Neuron (in vitro differentiated cells): ENCODE results near the gene P2RY14.
"Not testable (repeated sequence)": the region's sequence is repeated elsewhere in the genome, so short reads cannot be mapped to it uniquely, and the experiment has no call there.

Experiments
- H2AFZ ChIP-seq: one replicate; pipeline ENCODE4 v1.6.1; 2013; ENCODE audit warnings: low read depth, mild to moderate bottlenecking, inconsistent platforms, low read length, moderate library complexity
- H3K27me3 ChIP-seq: one replicate; pipeline ENCODE4 v1.6.1; 2013; ENCODE audit warnings: low read length; ENCODE audit not compliant: insufficient read depth
- H3K36me3 ChIP-seq: one replicate; pipeline ENCODE4 v1.6.1; 2013; ENCODE audit warnings: low read length; ENCODE audit not compliant: insufficient read depth
- H3K4me1 ChIP-seq: one replicate; pipeline ENCODE4 v1.6.1; 2013; ENCODE audit warnings: low read length; ENCODE audit not compliant: insufficient read depth
- H3K4me3 ChIP-seq: 2 replicates; pipeline ENCODE4 v1.5.1; 2013; ENCODE audit warnings: mild to moderate bottlenecking, low read length, moderate library complexity
- H3K9me3 ChIP-seq: one replicate; pipeline ENCODE4 v1.6.1; 2013; ENCODE audit warnings: low read length

Gene P2RY14

DNA sequence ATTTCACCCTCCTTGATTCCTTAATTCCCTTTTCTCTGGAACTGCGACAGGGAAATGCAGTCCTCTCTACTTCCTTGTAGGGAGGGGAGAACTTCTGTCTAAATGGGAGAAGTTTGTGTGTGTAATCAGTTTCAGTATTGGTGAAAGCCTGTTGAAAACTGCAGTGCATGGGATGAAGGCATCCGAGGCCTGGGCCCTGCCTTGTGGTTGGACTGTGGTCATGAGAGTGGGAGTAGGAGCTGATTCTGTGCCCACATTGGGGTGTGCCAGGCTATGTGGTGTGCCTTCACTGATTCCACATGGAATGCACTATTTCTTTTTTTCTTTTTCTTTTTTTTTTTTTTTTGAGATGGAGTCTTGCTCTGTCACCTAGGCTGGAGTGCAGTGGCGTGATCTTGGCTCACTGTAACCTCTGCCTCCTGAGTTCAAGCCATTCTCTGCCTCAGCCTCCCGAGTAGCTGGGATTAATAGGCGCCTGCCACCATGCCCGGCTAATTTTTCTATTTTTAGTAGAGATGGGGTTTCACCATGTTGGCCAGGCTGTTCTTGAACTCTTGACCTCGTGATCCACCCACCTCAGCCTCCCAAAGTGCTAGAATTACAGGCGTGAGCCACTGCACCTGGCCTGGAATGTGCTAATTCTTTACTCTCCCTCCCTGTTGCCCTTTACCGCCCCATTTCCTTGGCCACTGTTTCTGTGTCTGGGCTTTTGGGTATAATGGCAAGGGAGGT lies 108.2 kb downstream of the P2RY14 start:
- not testable (repeated sequence) for H3K9me3 ChIP-seq, H3K4me1 ChIP-seq, H3K27me3 ChIP-seq, H3K36me3 ChIP-seq, H3K4me3 ChIP-seq, H2AFZ ChIP-seq

DNA sequence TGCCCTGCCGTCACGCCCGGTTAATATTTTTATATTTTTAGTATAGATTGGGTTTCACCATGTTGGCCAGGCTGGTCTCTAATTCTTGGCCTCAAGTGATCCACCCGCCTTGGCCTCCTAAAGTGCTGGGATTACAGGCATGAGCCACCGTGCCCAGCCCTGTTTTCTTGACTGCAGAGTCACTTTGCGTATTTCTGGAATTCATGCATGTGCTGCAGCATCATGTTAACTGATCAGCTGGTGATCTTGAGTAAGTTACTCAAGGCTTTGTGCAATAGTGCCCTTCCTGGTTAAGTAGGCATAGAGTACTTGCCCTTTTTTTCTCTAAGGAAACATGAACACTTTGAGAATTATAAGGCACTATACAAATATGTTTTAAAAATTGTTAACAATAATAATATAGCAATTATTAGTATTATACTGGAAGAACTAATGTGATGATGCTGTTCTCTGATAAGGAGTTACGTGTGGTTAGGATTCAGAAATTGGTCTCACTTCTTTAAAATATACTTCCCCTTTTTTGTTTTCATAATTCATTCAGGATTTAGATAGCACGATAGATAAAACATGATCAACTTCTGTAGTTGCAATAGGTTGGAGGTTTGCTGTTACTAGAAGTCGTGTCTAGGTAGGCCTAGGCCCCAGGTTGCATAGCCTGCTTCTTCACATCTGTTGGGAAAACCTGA lies 108.9 kb downstream of the P2RY14 start:
- H3K4me1 ChIP-seq: peaks cover 4% of the 10 kb centered on the region
- H3K27me3 ChIP-seq: no peaks in the 10 kb centered on the region

DNA sequence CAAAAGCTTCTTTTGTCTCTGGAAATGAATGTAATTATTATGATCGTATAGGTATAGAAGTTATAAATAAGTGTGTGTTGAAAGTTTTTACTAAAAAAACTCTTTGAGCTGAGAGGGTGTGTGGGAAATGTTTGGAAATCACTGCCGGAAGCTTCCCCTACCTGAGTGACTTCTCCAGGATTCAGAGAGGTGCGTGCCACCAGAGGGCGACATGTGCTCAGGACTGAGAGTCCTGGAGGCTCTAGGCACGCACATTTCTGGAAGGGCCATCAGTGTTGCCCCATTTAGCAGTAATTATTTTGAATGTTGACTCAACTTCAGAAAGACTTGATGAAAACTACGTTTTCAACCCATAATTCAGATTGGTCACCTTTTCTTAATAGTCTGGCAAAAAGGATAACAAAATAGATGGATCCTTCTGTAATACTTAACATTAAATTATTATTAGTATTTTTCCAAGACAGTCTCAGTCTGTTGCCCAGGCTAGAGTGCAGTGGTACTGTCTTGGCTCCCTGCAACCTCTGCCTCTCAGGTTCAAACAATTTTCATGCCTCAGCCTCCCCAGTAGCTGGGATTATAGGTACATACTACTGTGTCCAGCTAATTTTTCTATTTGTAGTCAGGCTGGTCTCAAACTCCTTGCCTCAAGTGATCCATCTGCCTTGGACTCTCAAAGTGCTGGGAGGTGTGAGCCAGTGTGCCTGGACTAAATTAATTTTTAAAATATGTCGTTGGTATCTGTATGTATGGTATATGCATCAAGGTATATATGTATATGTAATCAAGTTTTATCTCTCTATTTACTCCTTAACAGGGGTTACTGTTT lies 109.9 kb downstream of the P2RY14 start:
- Histone ChIP-seq H3K4me1 (peaks cover 4% of the 10 kb centered on the region), H3K9me3 (no peaks in the 10 kb centered on the region), H3K4me3 (no peak overlapping the region), H2AFZ (no peak overlapping the region), H3K36me3 (no peaks in the 10 kb centered on the region), H3K27me3 (no peaks in the 10 kb centered on the region)

More for the DNA sequence above, 108.9 kb downstream of the P2RY14 start:
- no peaks in the 10 kb centered on the region for H3K36me3 ChIP-seq
- H2AFZ ChIP-seq: no peak overlapping the region
- no peaks in the 10 kb centered on the region for H3K9me3 ChIP-seq
- no peak overlapping the region for H3K4me3 ChIP-seq

DNA sequence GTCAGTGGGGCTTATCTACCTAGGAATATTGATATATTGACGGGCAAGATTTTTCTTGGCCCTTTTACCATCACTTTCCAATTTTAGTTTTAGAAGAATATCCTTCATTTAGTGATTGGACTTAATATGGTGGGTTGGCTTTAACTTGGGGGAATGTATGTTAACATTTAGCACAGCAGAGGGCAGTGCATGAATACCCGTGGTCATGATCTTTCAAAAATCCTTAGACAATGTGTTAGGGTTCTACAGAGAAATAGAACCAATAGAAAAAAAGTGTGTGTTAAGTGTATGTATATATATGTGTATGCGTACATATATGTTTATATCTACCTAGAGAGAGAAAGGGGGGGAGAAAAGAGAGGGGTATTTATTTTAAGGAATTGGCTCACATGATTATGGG lies 112.2 kb downstream of the P2RY14 start:
- Histone ChIP-seq H3K36me3 (no peaks in the 10 kb centered on the region), H3K4me1 (no peaks in the 10 kb centered on the region), H2AFZ (no peak overlapping the region), H3K9me3 (no peaks in the 10 kb centered on the region), H3K27me3 (no peaks in the 10 kb centered on the region), H3K4me3 (no peak overlapping the region)

DNA sequence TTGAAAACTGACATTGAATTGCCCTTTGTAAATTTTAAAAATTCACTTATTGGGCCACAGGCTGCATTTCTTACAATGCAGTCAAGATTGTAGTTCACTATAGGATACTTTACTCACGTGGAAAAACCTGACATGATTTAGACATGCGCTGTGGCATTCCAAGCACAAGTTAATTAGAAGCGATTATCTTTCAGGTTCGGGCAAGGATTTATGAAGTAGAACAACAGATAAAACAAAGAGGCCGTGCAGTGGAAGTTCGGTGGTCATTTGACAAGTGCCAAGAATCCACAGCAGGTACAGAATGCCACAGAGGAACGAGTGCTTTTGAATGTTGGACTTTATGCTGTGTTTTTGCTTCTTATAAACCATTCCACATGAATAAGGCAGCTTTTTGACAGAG lies 113.1 kb downstream of the P2RY14 start:
- Histone ChIP-seq H3K4me3 (no peak overlapping the region), H3K36me3 (no peaks in the 10 kb centered on the region), H3K27me3 (no peaks in the 10 kb centered on the region)

More for the DNA sequence above, 113.1 kb downstream of the P2RY14 start:
- no peaks in the 10 kb centered on the region for H3K4me1 ChIP-seq
- H3K9me3 ChIP-seq: no peaks in the 10 kb centered on the region
- no peak overlapping the region for H2AFZ ChIP-seq
